Measurements from ENCODE around the gene BST2.

Gene BST2

GRCh38 chr19:17390665-17391370 is 14.6 kb downstream of the BST2 start:
- ChIA-PET POLR2A (interaction anchor here (0.6 to 1.1 kb wide), 2 partner anchors 32 to 52 kb away, joined by 3 read pairs; no protein-coding TSS in a partner anchor), CTCF (interaction anchor here (0.9 to 10.4 kb wide), 7 partner anchors 10 to 317 kb away, joined by 3 to 144 read pairs (median 4); partner anchors contain the start of genes BST2 and MVB12A)
- Histone ChIP-seq H3K4me3 (ENCODE audit: control insufficient read depth in 1 of 7, extremely low read depth in 1 of 7, insufficient read depth in 4 of 7, low read depth in 2 of 7, low read length in 6 of 7) (peak overlapping the region; percentile 32 to 84 (median 70)), H3K4me1 (ENCODE audit: control extremely low read depth in 1 of 4, control insufficient read depth in 4 of 4, insufficient read depth in 4 of 4, low read length in 3 of 4) (peaks cover 4 to 47% (median 38%) of the 10 kb centered on the region in 4 experiments), H3K9me3 (ENCODE audit: control extremely low read depth in 1 of 5, control insufficient read depth in 4 of 5, insufficient read depth in 2 of 5, low read depth in 1 of 5, low read length in 4 of 5) (peaks cover 0 to 3% (median 0%) of the 10 kb centered on the region in 5 experiments), H3K27ac (ENCODE audit: insufficient read depth in 1 of 2, low read depth in 1 of 2, low read length in 2 of 2, poor library complexity in 1 of 2, severe bottlenecking in 2 of 2) (no peak overlapping the region), H3K27me3 (replicated peaks in 2 of 5; ENCODE audit: control insufficient read depth in 4 of 5, insufficient read depth in 5 of 5, low read length in 4 of 5) (peaks cover 0 to 5% (median 0%) of the 10 kb centered on the region in 5 experiments), H3K36me3 (ENCODE audit: control insufficient read depth in 4 of 4, insufficient read depth in 4 of 4, low read length in 3 of 4) (no peaks in the 10 kb centered on the region)
- DNase-seq, result peak; percentile 92 to 94 (median 93)
- under 1% methylated on average over 43 of the region's 50 CpGs for WGBS (ENCODE audit: insufficient coverage)

GRCh38 chr19:17389957-17390664 is 15.3 kb downstream of the BST2 start:
- peak overlapping the region; percentile 32 to 84 (median 70) for H3K4me3 ChIP-seq (ENCODE audit: control insufficient read depth in 1 of 7, extremely low read depth in 1 of 7, insufficient read depth in 4 of 7, low read depth in 2 of 7, low read length in 6 of 7)
- peaks cover 4 to 46% (median 35%) of the 10 kb centered on the region in 4 experiments for H3K4me1 ChIP-seq (ENCODE audit: control extremely low read depth in 1 of 4, control insufficient read depth in 4 of 4, insufficient read depth in 4 of 4, low read length in 3 of 4)
- peak in 1 of 3 donors; percentile 62 for DNase-seq
- H3K27me3 ChIP-seq (replicated peaks in 2 of 5; ENCODE audit: control insufficient read depth in 4 of 5, insufficient read depth in 5 of 5, low read length in 4 of 5), result peaks cover 0 to 5% (median 0%) of the 10 kb centered on the region in 5 experiments
- H3K9me3 ChIP-seq (ENCODE audit: control extremely low read depth in 1 of 5, control insufficient read depth in 4 of 5, insufficient read depth in 2 of 5, low read depth in 1 of 5, low read length in 4 of 5), result peaks cover 0 to 3% (median 0%) of the 10 kb centered on the region in 5 experiments
- 8% methylated on average over 24 of the region's 37 CpGs for WGBS (ENCODE audit: insufficient coverage)
- ChIA-PET CTCF (interaction anchor here (0.8 to 10.4 kb wide), 15 partner anchors 9 to 317 kb away, joined by 3 to 144 read pairs (median 3); partner anchors contain the start of genes BST2, MVB12A, TMEM221 and USHBP1), POLR2A (no interaction called here)
- no peak overlapping the region for H3K27ac ChIP-seq (ENCODE audit: insufficient read depth in 1 of 2, low read depth in 1 of 2, low read length in 2 of 2, poor library complexity in 1 of 2, severe bottlenecking in 2 of 2)
- H3K36me3 ChIP-seq (ENCODE audit: control insufficient read depth in 4 of 4, insufficient read depth in 4 of 4, low read length in 3 of 4), result no peaks in the 10 kb centered on the region

- H3K27me3 ChIP-seq (replicated peaks in 2 of 5; ENCODE audit: control insufficient read depth in 4 of 5, insufficient read depth in 5 of 5, low read length in 4 of 5), result peaks cover 0 to 5% (median 0%) of the 10 kb centered on the region in 5 experiments
- no peak for DNase-seq
- no peak overlapping the region for H3K4me3 ChIP-seq (ENCODE audit: control insufficient read depth in 1 of 7, extremely low read depth in 1 of 7, insufficient read depth in 4 of 7, low read depth in 2 of 7, low read length in 6 of 7)
- POLR2A ChIA-PET, result no interaction called here
- peaks cover 0 to 3% (median 0%) of the 10 kb centered on the region in 5 experiments for H3K9me3 ChIP-seq (ENCODE audit: control extremely low read depth in 1 of 5, control insufficient read depth in 4 of 5, insufficient read depth in 2 of 5, low read depth in 1 of 5, low read length in 4 of 5)
- no CpG with 5 or more reads among the region's 1 CpG for WGBS (ENCODE audit: insufficient coverage)
- H3K36me3 ChIP-seq (ENCODE audit: control insufficient read depth in 4 of 4, insufficient read depth in 4 of 4, low read length in 3 of 4), result no peaks in the 10 kb centered on the region
- H3K4me1 ChIP-seq (ENCODE audit: control extremely low read depth in 1 of 4, control insufficient read depth in 4 of 4, insufficient read depth in 4 of 4, low read length in 3 of 4), result peaks cover 4 to 39% (median 30%) of the 10 kb centered on the region in 4 experiments
- no peak overlapping the region for H3K27ac ChIP-seq (ENCODE audit: insufficient read depth in 1 of 2, low read depth in 1 of 2, low read length in 2 of 2, poor library complexity in 1 of 2, severe bottlenecking in 2 of 2)
- CTCF ChIA-PET, result interaction anchor here (0.6 to 10.4 kb wide), 18 partner anchors 8 to 532 kb away, joined by 3 to 144 read pairs (median 5); partner anchors contain the start of genes ANO8, PLVAP, TMEM221 and USHBP1
Observed at GRCh38 chr19:17389288-17389687, 16.1 kb downstream of the BST2 start.

GRCh38 chr19:17385878-17386611 is 19.4 kb downstream of the BST2 start:
- H3K9me3 ChIP-seq (ENCODE audit: control extremely low read depth in 1 of 5, control insufficient read depth in 4 of 5, insufficient read depth in 2 of 5, low read depth in 1 of 5, low read length in 4 of 5), result peaks cover 0 to 3% (median 0%) of the 10 kb centered on the region in 5 experiments
- ChIA-PET POLR2A (interaction anchor here (0.7 kb wide), 1 partner anchor 79 kb away, joined by 3 read pairs; no protein-coding TSS in a partner anchor), CTCF (interaction anchor here (0.7 to 10.4 kb wide), 16 partner anchors 8 to 94 kb away, joined by 3 to 144 read pairs (median 4); no protein-coding TSS in a partner anchor)
- no peak overlapping the region for H3K4me3 ChIP-seq (ENCODE audit: control insufficient read depth in 1 of 7, extremely low read depth in 1 of 7, insufficient read depth in 4 of 7, low read depth in 2 of 7, low read length in 6 of 7)
- peak in 2 of 3 donors; percentile 61 to 70 for DNase-seq
- no peak overlapping the region for H3K27ac ChIP-seq (ENCODE audit: insufficient read depth in 1 of 2, low read depth in 1 of 2, low read length in 2 of 2, poor library complexity in 1 of 2, severe bottlenecking in 2 of 2)
- peaks cover 4 to 28% (median 20%) of the 10 kb centered on the region in 4 experiments for H3K4me1 ChIP-seq (ENCODE audit: control extremely low read depth in 1 of 4, control insufficient read depth in 4 of 4, insufficient read depth in 4 of 4, low read length in 3 of 4)
- H3K27me3 ChIP-seq (replicated peaks in 2 of 5; ENCODE audit: control insufficient read depth in 4 of 5, insufficient read depth in 5 of 5, low read length in 4 of 5), result peaks cover 0 to 5% (median 0%) of the 10 kb centered on the region in 5 experiments
- 54% methylated on average over 13 of the region's 20 CpGs for WGBS (ENCODE audit: insufficient coverage)
- H3K36me3 ChIP-seq (ENCODE audit: control insufficient read depth in 4 of 4, insufficient read depth in 4 of 4, low read length in 3 of 4), result no peaks in the 10 kb centered on the region

- Histone ChIP-seq H3K27me3 (replicated peaks in 2 of 5; ENCODE audit: control insufficient read depth in 4 of 5, insufficient read depth in 5 of 5, low read length in 4 of 5) (no peaks in the 10 kb centered on the region), H3K4me3 (ENCODE audit: control insufficient read depth in 1 of 7, extremely low read depth in 1 of 7, insufficient read depth in 4 of 7, low read depth in 2 of 7, low read length in 6 of 7) (no peak overlapping the region), H3K4me1 (ENCODE audit: control extremely low read depth in 1 of 4, control insufficient read depth in 4 of 4, insufficient read depth in 4 of 4, low read length in 3 of 4) (peaks cover 7 to 45% (median 38%) of the 10 kb centered on the region in 4 experiments), H3K36me3 (ENCODE audit: control insufficient read depth in 4 of 4, insufficient read depth in 4 of 4, low read length in 3 of 4) (no peaks in the 10 kb centered on the region), H3K9me3 (ENCODE audit: control extremely low read depth in 1 of 5, control insufficient read depth in 4 of 5, insufficient read depth in 2 of 5, low read depth in 1 of 5, low read length in 4 of 5) (peaks cover 0 to 2% (median 0%) of the 10 kb centered on the region in 5 experiments), H3K27ac (ENCODE audit: insufficient read depth in 1 of 2, low read depth in 1 of 2, low read length in 2 of 2, poor library complexity in 1 of 2, severe bottlenecking in 2 of 2) (no peak overlapping the region)
- ChIA-PET CTCF (interaction anchor here (1.2 kb wide), 1 partner anchor 9 kb away, joined by 10 read pairs; no protein-coding TSS in a partner anchor), POLR2A (no interaction called here)
- WGBS (ENCODE audit: insufficient coverage), result 100% methylated on average over 3 of the region's 5 CpGs
- DNase-seq, result no peak
Observed at GRCh38 chr19:17380426-17381138, 24.8 kb downstream of the BST2 start.

- Histone ChIP-seq H3K27me3 (replicated peaks in 2 of 5; ENCODE audit: control insufficient read depth in 4 of 5, insufficient read depth in 5 of 5, low read length in 4 of 5) (no peaks in the 10 kb centered on the region), H3K4me3 (ENCODE audit: control insufficient read depth in 1 of 7, extremely low read depth in 1 of 7, insufficient read depth in 4 of 7, low read depth in 2 of 7, low read length in 6 of 7) (peak overlapping the region in 2 of 7 experiments; percentile 23 to 26), H3K36me3 (ENCODE audit: control insufficient read depth in 4 of 4, insufficient read depth in 4 of 4, low read length in 3 of 4) (no peaks in the 10 kb centered on the region), H3K27ac (ENCODE audit: insufficient read depth in 1 of 2, low read depth in 1 of 2, low read length in 2 of 2, poor library complexity in 1 of 2, severe bottlenecking in 2 of 2) (no peak overlapping the region), H3K9me3 (ENCODE audit: control extremely low read depth in 1 of 5, control insufficient read depth in 4 of 5, insufficient read depth in 2 of 5, low read depth in 1 of 5, low read length in 4 of 5) (peaks cover 0 to 2% (median 0%) of the 10 kb centered on the region in 5 experiments), H3K4me1 (ENCODE audit: control extremely low read depth in 1 of 4, control insufficient read depth in 4 of 4, insufficient read depth in 4 of 4, low read length in 3 of 4) (peaks cover 7 to 45% (median 38%) of the 10 kb centered on the region in 4 experiments)
- ChIA-PET CTCF (interaction anchor here (0.6 to 2.3 kb wide), 4 partner anchors 10 to 204 kb away, joined by 3 to 10 read pairs (median 4); no protein-coding TSS in a partner anchor), POLR2A (interaction anchor here (0.9 kb wide), 1 partner anchor 9 kb away, joined by 3 read pairs; no protein-coding TSS in a partner anchor)
- DNase-seq, result peak in 2 of 3 donors; percentile 72 to 79
- 27% methylated on average over 5 of the region's 14 CpGs for WGBS (ENCODE audit: insufficient coverage)
Observed at GRCh38 chr19:17379221-17379631, 26.2 kb downstream of the BST2 start.
